Osteocyte (in vitro differentiated cells): ENCODE measurements around the gene TRAPPC8. TPM values are rescaled to one million over a fixed set of nuclear protein-coding genes. Genes with fewer than 3 reads are reported as not detected.

Source experiments
- DNase-seq: peaks from one replicate; pipeline ENCODE4 v3.0.0; 2021; ENCODE audit warnings: mixed read lengths; ENCODE audit not compliant: unreplicated experiment; ENCODE audit errors: extremely low spot score
- H3K27ac Mint-ChIP-seq: one replicate; pipeline ENCODE4 v1.8.0; 2021; ENCODE audit warnings: mild to moderate bottlenecking, mixed read lengths; ENCODE audit not compliant: unreplicated experiment
- H3K27me3 Mint-ChIP-seq: one replicate; pipeline ENCODE4 v1.8.0; 2021; ENCODE audit warnings: mixed read lengths; ENCODE audit not compliant: unreplicated experiment
- H3K36me3 Mint-ChIP-seq: one replicate; pipeline ENCODE4 v1.8.0; 2021; ENCODE audit warnings: mixed read lengths; ENCODE audit not compliant: unreplicated experiment
- H3K4me1 Mint-ChIP-seq: one replicate; pipeline ENCODE4 v1.8.0; 2021; ENCODE audit warnings: mixed read lengths; ENCODE audit not compliant: unreplicated experiment
- H3K4me3 Mint-ChIP-seq: one replicate; pipeline ENCODE4 v1.8.0; 2021; ENCODE audit warnings: mild to moderate bottlenecking, moderate library complexity, mixed read lengths; ENCODE audit not compliant: unreplicated experiment
- H3K9me3 Mint-ChIP-seq: one replicate; pipeline ENCODE4 v1.8.0; 2021; ENCODE audit warnings: mixed read lengths; ENCODE audit not compliant: unreplicated experiment
- total RNA-seq: library from RNA; stranded (reverse); gene quantifications from 2 replicates; pipeline ENCODE4 v1.2.1, GENCODE V29; 2021
- TF ChIP-seq, protein P1 (sequence below): fragments of 200-600 bp; sonication (generic); IDR thresholded peaks from 2 replicates; pipeline ENCODE4 v1.5.0; 2021; ENCODE audit warnings: antibody characterized with exemption, mild to moderate bottlenecking, moderate library complexity

Gene TRAPPC8
- total RNA-seq, 1 donor from 2014 or later, result 40.7 TPM

DNA sequence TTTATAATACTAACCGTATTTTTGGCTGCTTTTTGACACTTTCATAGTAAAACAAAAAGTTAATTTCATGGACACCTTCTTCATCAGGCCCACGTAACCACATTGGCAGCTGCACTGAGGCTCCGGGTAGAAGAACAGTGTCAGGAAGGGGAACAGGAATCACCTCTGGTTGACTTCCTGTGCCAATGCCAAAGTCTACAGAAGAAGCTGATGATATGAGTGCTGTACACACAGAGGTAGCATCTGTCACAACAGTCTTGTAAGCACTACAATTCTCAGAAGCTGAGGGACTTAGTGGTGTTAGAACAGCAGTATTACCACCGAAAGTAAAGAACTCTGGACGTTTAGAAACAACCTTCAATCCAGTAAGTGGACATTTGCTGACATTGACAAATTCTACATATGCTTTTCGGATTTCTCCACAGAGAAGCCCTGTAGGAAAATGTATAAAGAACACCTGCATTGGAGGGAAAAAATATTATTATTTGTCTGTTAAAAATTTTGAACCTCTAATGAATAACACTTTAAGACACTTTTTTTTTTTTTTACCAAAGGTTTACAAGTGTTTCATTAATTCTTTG lies 85.3 kb downstream of the TRAPPC8 start:
- Mint-ChIP-seq H3K4me3 (no peak overlapping the region), H3K27ac (no peak overlapping the region), H3K4me1 (peaks cover 2% of the 10 kb centered on the region), H3K27me3 (no peaks in the 10 kb centered on the region), H3K36me3 (peaks cover 47% of the 10 kb centered on the region), H3K9me3 (no peaks in the 10 kb centered on the region)
- TF ChIP-seq, protein P1, sequence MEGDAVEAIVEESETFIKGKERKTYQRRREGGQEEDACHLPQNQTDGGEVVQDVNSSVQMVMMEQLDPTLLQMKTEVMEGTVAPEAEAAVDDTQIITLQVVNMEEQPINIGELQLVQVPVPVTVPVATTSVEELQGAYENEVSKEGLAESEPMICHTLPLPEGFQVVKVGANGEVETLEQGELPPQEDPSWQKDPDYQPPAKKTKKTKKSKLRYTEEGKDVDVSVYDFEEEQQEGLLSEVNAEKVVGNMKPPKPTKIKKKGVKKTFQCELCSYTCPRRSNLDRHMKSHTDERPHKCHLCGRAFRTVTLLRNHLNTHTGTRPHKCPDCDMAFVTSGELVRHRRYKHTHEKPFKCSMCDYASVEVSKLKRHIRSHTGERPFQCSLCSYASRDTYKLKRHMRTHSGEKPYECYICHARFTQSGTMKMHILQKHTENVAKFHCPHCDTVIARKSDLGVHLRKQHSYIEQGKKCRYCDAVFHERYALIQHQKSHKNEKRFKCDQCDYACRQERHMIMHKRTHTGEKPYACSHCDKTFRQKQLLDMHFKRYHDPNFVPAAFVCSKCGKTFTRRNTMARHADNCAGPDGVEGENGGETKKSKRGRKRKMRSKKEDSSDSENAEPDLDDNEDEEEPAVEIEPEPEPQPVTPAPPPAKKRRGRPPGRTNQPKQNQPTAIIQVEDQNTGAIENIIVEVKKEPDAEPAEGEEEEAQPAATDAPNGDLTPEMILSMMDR, result no peak
- no peak for DNase-seq

- TF ChIP-seq, protein P1, result no peak
- H3K36me3 Mint-ChIP-seq, result peaks cover 55% of the 10 kb centered on the region
- no peak for DNase-seq
- H3K27me3 Mint-ChIP-seq, result no peaks in the 10 kb centered on the region
- no peaks in the 10 kb centered on the region for H3K9me3 Mint-ChIP-seq
- no peak overlapping the region for H3K4me3 Mint-ChIP-seq
- no peaks in the 10 kb centered on the region for H3K4me1 Mint-ChIP-seq
- no peak overlapping the region for H3K27ac Mint-ChIP-seq
These were observed 92.1 kb downstream of the TRAPPC8 start for GRCh38 chr18:31850844-31851243.

DNA sequence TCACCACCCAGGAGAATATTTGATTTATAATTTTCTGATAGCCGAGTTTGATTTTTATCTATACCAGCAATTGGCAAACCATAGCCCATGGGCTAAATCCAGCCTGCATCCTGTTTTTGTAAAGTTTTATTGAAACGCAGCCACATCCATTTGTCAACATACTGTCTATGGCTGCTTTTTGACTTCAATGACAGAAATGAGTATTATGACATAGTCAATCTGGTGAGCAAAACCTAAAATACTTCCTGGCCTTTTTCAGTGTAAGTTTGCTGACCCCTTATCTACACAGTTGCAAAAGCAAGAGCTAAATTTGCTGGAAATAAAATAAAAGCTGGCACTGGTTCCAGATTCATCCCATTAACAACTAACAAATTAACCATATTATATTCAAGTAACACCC lies 102.4 kb downstream of the TRAPPC8 start:
- peaks cover 48% of the 10 kb centered on the region for H3K36me3 Mint-ChIP-seq
- H3K4me3 Mint-ChIP-seq, result no peak overlapping the region
- TF ChIP-seq, protein P1, result no peak
- H3K27me3 Mint-ChIP-seq, result no peaks in the 10 kb centered on the region
- no peak overlapping the region for H3K27ac Mint-ChIP-seq
- H3K4me1 Mint-ChIP-seq, result no peaks in the 10 kb centered on the region
- H3K9me3 Mint-ChIP-seq, result no peaks in the 10 kb centered on the region
- DNase-seq, result no peak

DNA sequence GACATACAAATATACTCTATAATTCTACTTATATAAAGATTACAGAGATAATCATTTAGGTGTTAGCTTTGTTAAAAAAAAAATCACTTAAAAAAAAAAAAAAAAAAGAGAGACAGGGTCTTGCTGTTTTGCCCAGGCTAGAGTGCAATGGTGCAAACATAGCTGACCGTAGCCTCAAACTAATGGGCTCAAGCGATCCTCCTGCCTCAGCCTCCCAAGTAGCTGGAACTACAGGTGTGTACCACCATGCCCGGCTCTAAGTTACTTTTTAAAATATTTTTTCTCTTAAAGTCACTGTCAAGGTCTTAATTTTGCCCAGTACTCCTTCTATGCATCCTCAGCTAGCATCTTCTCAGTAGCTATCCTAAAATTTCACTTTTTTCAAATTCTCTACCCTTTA lies 105.0 kb downstream of the TRAPPC8 start:
- Mint-ChIP-seq H3K9me3 (no peaks in the 10 kb centered on the region), H3K4me1 (no peaks in the 10 kb centered on the region), H3K4me3 (no peak overlapping the region), H3K27me3 (no peaks in the 10 kb centered on the region), H3K27ac (no peak overlapping the region), H3K36me3 (peaks cover 43% of the 10 kb centered on the region)
- DNase-seq, result no peak
- TF ChIP-seq, protein P1, result no peak

DNA sequence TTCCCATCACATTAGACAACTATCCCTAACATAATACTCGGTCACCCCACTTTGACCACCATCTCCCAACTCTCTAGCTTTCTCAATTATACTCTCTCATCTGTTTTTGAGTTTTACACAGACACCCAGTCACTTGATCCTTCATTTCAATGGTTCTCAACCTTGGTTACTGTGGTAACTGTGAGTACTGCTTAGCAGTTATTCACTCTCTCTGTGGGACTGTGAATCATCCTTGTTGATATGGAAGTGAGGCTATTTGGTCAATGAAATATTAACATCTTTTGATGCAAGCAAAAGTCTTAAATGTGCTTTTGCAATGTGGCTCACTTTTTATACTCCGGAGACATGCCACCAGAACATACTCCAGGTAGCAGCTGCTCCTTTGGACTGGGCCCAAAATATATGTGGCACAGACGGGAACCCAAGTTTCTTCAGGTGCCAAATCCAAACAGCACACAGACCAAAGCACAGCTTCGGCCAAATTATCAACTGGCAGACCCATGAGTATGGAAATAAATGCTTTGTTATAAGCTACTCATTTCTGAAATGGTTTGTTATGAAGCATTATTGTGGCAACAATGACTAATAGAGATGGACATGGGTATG lies 107.3 kb downstream of the TRAPPC8 start:
- Mint-ChIP-seq H3K27ac (no peak overlapping the region), H3K4me1 (no peaks in the 10 kb centered on the region), H3K9me3 (no peaks in the 10 kb centered on the region), H3K4me3 (no peak overlapping the region), H3K36me3 (peaks cover 39% of the 10 kb centered on the region), H3K27me3 (no peaks in the 10 kb centered on the region)
- no peak for DNase-seq
- TF ChIP-seq, protein P1, result no peak
